Trophoblast cell (in vitro differentiated cells and primary cell): ENCODE data around the gene ROBO1.

Source experiments
- DNase-seq, 2 donors: peaks; one replicate each; pipeline ENCODE4 v3.0.0-alpha.2; 2016
- H2AFZ ChIP-seq: 2 replicates; pipeline ENCODE4 v1.6.1; 2013; ENCODE audit warnings: low read length, moderate library complexity, mild to moderate bottlenecking; ENCODE audit not compliant: insufficient read depth, poor library complexity
- H2AK5ac ChIP-seq: 2 replicates; pipeline ENCODE4 v1.6.1; 2013; ENCODE audit warnings: mild to moderate bottlenecking, low read length
- H2BK120ac ChIP-seq: 2 replicates; pipeline ENCODE4 v1.6.1; 2013; ENCODE audit warnings: low read length, mild to moderate bottlenecking, moderate library complexity; ENCODE audit not compliant: insufficient read depth, poor library complexity
- H2BK12ac ChIP-seq: 2 replicates; pipeline ENCODE4 v1.6.1; 2013; ENCODE audit warnings: mild to moderate bottlenecking, low read length, moderate library complexity
- H2BK5ac ChIP-seq: 2 replicates; pipeline ENCODE4 v1.6.1; 2013; ENCODE audit warnings: low read length, low read depth, moderate library complexity, mild to moderate bottlenecking; ENCODE audit not compliant: poor library complexity
- H3K14ac ChIP-seq: 2 replicates; pipeline ENCODE4 v1.6.1; 2013; ENCODE audit warnings: mild to moderate bottlenecking, low read length
- H3K18ac ChIP-seq: 2 replicates; pipeline ENCODE4 v1.6.1; 2013; ENCODE audit warnings: mild to moderate bottlenecking, low read length
- H3K23ac ChIP-seq: 2 replicates; pipeline ENCODE4 v1.6.1; 2013; ENCODE audit warnings: low read length
- H3K27ac ChIP-seq: 2 replicates; pipeline ENCODE4 v1.5.1; 2013; ENCODE audit warnings: low read depth, mild to moderate bottlenecking, inconsistent platforms, low read length, moderate library complexity
- H3K27me3 ChIP-seq: 2 replicates; pipeline ENCODE4 v1.6.1; 2013; ENCODE audit warnings: inconsistent platforms, mild to moderate bottlenecking, low read length, moderate library complexity; ENCODE audit not compliant: insufficient read depth
- H3K36me3 ChIP-seq, 2 experiments: 1 replicate in 1 of 2; 2 replicates in 1 of 2; pipeline ENCODE4 v1.6.1; 2013; ENCODE audit warnings: low read length in 2 of 2, mild to moderate bottlenecking in 2 of 2, moderate library complexity in 1 of 2; ENCODE audit not compliant: insufficient read depth in 2 of 2, control insufficient read depth in 1 of 2
- H3K4ac ChIP-seq: 2 replicates; pipeline ENCODE4 v1.6.1; 2013; ENCODE audit warnings: low read depth, mild to moderate bottlenecking, low read length, moderate library complexity
- H3K4me1 ChIP-seq, 2 experiments: 1 replicate in 1 of 2; 2 replicates in 1 of 2; pipeline ENCODE4 v1.6.1; 2013; ENCODE audit warnings: low read length in 2 of 2, mild to moderate bottlenecking in 2 of 2, moderate library complexity in 1 of 2; ENCODE audit not compliant: insufficient read depth in 2 of 2, control insufficient read depth in 1 of 2
- H3K4me2 ChIP-seq: 2 replicates; pipeline ENCODE4 v1.6.1; 2013; ENCODE audit warnings: inconsistent platforms, mild to moderate bottlenecking, low read length, moderate library complexity
- H3K4me3 ChIP-seq: 2 replicates; pipeline ENCODE4 v1.5.1; 2013; ENCODE audit warnings: mild to moderate bottlenecking, low read depth, low read length, inconsistent platforms
- H3K79me1 ChIP-seq: one replicate; pipeline ENCODE4 v1.6.1; 2013; ENCODE audit warnings: low read length
- H3K79me2 ChIP-seq: 2 replicates; pipeline ENCODE4 v1.6.1; 2013; ENCODE audit warnings: low read length, mild to moderate bottlenecking; ENCODE audit not compliant: control insufficient read depth, insufficient read depth, poor library complexity
- H3K9ac ChIP-seq: 2 replicates; pipeline ENCODE4 v1.6.1; 2013; ENCODE audit warnings: mild to moderate bottlenecking, low read length
- H3K9me3 ChIP-seq: 2 replicates; pipeline ENCODE4 v1.6.1; 2013; ENCODE audit warnings: low read depth, mild to moderate bottlenecking, control low read depth, inconsistent platforms, low read length; ENCODE audit not compliant: insufficient read depth
- H4K12ac ChIP-seq: 2 replicates; pipeline ENCODE4 v1.6.1; 2013; ENCODE audit warnings: low read depth, mild to moderate bottlenecking, low read length, moderate library complexity
- H4K8ac ChIP-seq: 2 replicates; pipeline ENCODE4 v1.6.1; 2013; ENCODE audit warnings: low read depth, mild to moderate bottlenecking, low read length, moderate library complexity
- H4K91ac ChIP-seq: one replicate; pipeline ENCODE4 v1.6.1; 2013; ENCODE audit warnings: low read depth, mild to moderate bottlenecking, low read length, moderate library complexity
- WGBS: extraction: QIAGEN DNeasy Blood & Tissue Kit; methylation state at CpG from one replicate; pipeline ENCODE4 v1.1.7; 2013; ENCODE audit warnings: missing lambda C conversion rate; ENCODE audit not compliant: insufficient read length, insufficient coverage; ENCODE audit errors: extremely low coverage; 5-methylcytosine and 5-hydroxymethylcytosine counted together

Gene ROBO1

DNA sequence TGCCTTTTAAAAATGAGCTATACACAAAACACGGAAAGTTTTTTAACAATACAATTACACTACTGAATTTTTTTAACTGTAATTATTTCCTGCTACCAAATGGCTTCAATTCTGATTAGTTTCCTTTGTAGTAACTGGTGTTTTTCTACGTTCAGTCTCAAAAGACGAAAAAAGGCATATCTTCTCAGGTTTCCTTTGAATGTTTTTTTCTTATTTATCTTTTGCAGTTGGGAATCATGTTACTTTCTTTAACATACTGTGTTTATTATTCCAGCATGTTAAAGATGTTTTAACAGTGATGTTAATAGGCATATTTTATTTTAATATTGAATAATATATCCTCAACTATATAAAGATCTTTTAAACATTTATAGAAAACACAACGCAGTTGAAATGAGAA is 1055.5 kb downstream of the ROBO1 start:
- Histone ChIP-seq H4K8ac (no peak overlapping the region), H3K36me3 (peaks cover 0 to 2% of the 10 kb centered on the region in 2 experiments), H2AFZ (no peak overlapping the region), H3K27ac (no peak overlapping the region), H3K9ac (no peak overlapping the region), H3K18ac (no peak overlapping the region), H3K14ac (no peak overlapping the region), H2BK12ac (no peak overlapping the region), H3K9me3 (no peaks in the 10 kb centered on the region), H3K4ac (no peak overlapping the region), H4K12ac (no peak overlapping the region), H2BK5ac (no peak overlapping the region), H4K91ac (no peak overlapping the region), H3K27me3 (no peaks in the 10 kb centered on the region), H3K4me1 (no peaks in the 10 kb centered on the region), H3K4me2 (no peak overlapping the region), H3K79me2 (no peaks in the 10 kb centered on the region), H3K79me1 (no peaks in the 10 kb centered on the region), H3K4me3 (no peak overlapping the region), H2AK5ac (no peak overlapping the region), H2BK120ac (no peak overlapping the region), H3K23ac (no peak overlapping the region)
- no CpG with 5 or more reads among the region's 4 CpGs for WGBS
- DNase-seq: no peak

GRCh38 chr3:78708565-78709073 is 1059.2 kb downstream of the ROBO1 start:
- Histone ChIP-seq H3K4me2 (no peak overlapping the region), H4K91ac (no peak overlapping the region), H3K9me3 (no peaks in the 10 kb centered on the region), H3K27ac (no peak overlapping the region), H3K4me3 (no peak overlapping the region), H2BK120ac (no peak overlapping the region), H3K18ac (no peak overlapping the region), H3K36me3 (no peaks in the 10 kb centered on the region), H2AK5ac (no peak overlapping the region), H3K14ac (no peak overlapping the region), H3K23ac (no peak overlapping the region), H3K79me2 (no peaks in the 10 kb centered on the region), H3K9ac (no peak overlapping the region), H2BK12ac (no peak overlapping the region), H2AFZ (no peak overlapping the region), H2BK5ac (no peak overlapping the region), H3K4ac (no peak overlapping the region), H4K8ac (no peak overlapping the region), H4K12ac (no peak overlapping the region), H3K4me1 (no peaks in the 10 kb centered on the region), H3K79me1 (no peaks in the 10 kb centered on the region), H3K27me3 (no peaks in the 10 kb centered on the region)
- no CpG with 5 or more reads among the region's 4 CpGs for WGBS
- no peak for DNase-seq

DNA sequence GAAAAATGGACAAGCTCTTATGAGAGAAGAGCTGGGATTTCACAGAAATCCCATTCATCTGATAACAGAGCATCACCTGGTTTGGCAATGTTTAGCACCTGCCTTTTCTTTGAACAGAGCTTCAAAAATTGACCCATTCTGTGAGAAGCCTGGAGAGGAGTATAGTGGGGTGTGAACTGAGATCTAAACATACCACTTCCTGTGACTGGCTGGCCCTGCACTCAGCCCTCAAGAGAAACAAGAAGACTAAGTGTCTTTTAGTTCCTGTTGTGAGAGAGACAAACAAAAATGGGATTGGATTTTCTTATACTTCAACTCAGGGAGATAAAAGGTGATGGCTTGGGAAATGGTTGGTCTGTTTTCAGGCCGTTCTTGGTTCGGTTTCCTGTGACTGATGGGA is 1060.2 kb downstream of the ROBO1 start:
- no peak overlapping the region for H3K27ac ChIP-seq
- no peak overlapping the region for H3K9ac ChIP-seq
- no peaks in the 10 kb centered on the region for H3K36me3 ChIP-seq
- no peak overlapping the region for H3K23ac ChIP-seq
- no peaks in the 10 kb centered on the region for H3K9me3 ChIP-seq
- H4K91ac ChIP-seq: no peak overlapping the region
- no peak overlapping the region for H2BK5ac ChIP-seq
- H3K4ac ChIP-seq: no peak overlapping the region
- no peak overlapping the region for H3K14ac ChIP-seq
- H3K79me1 ChIP-seq: no peaks in the 10 kb centered on the region
- H2AK5ac ChIP-seq: no peak overlapping the region
- no peaks in the 10 kb centered on the region for H3K4me1 ChIP-seq
- H2BK12ac ChIP-seq: no peak overlapping the region
- H3K18ac ChIP-seq: no peak overlapping the region
- H3K4me2 ChIP-seq: no peak overlapping the region
- H2AFZ ChIP-seq: no peak overlapping the region
- no peak for DNase-seq
- no peak overlapping the region for H4K8ac ChIP-seq
- no peak overlapping the region for H2BK120ac ChIP-seq
- H3K27me3 ChIP-seq: no peaks in the 10 kb centered on the region
- H3K79me2 ChIP-seq: no peaks in the 10 kb centered on the region
- WGBS: no CpG with 5 or more reads among the region's 2 CpGs
- no peak overlapping the region for H3K4me3 ChIP-seq
- no peak overlapping the region for H4K12ac ChIP-seq

GRCh38 chr3:78706906-78707523 is 1060.8 kb downstream of the ROBO1 start:
- H4K12ac ChIP-seq: no peak overlapping the region
- no peaks in the 10 kb centered on the region for H3K9me3 ChIP-seq
- no peaks in the 10 kb centered on the region for H3K4me1 ChIP-seq
- no peak overlapping the region for H3K14ac ChIP-seq
- H3K36me3 ChIP-seq: no peaks in the 10 kb centered on the region
- no peak overlapping the region for H3K4me3 ChIP-seq
- H3K4ac ChIP-seq: no peak overlapping the region
- no CpG with 5 or more reads among the region's 3 CpGs for WGBS
- H3K79me2 ChIP-seq: no peaks in the 10 kb centered on the region
- no peak overlapping the region for H2BK120ac ChIP-seq
- no peak overlapping the region for H2BK12ac ChIP-seq
- H3K4me2 ChIP-seq: no peak overlapping the region
- no peak for DNase-seq
- H2BK5ac ChIP-seq: no peak overlapping the region
- H3K9ac ChIP-seq: no peak overlapping the region
- H4K8ac ChIP-seq: no peak overlapping the region
- H2AK5ac ChIP-seq: no peak overlapping the region
- H3K27me3 ChIP-seq: no peaks in the 10 kb centered on the region
- no peaks in the 10 kb centered on the region for H3K79me1 ChIP-seq
- H3K18ac ChIP-seq: no peak overlapping the region
- no peak overlapping the region for H2AFZ ChIP-seq
- H3K27ac ChIP-seq: no peak overlapping the region
- H3K23ac ChIP-seq: no peak overlapping the region
- no peak overlapping the region for H4K91ac ChIP-seq
